AG09319 (cell line): ENCODE measurements around the gene TYMP.

ENCODE experiments used
- DNase-seq: peaks from one replicate; pipeline ENCODE4 v3.0.0-alpha.2; 2010; ENCODE audit warnings: low read depth; ENCODE audit errors: extremely low read depth
- TF ChIP-seq, protein P1 (sequence below): IDR thresholded peaks from 2 replicates; pipeline ENCODE4 v1.5.1; 2011; ENCODE audit warnings: low read depth, mild to moderate bottlenecking, inconsistent platforms, low read length, moderate library complexity

Gene TYMP

GRCh38 chr22:50505276-50505775, 24.5 kb downstream of the TYMP start:
- no peak for DNase-seq
- TF ChIP-seq, protein P1, sequence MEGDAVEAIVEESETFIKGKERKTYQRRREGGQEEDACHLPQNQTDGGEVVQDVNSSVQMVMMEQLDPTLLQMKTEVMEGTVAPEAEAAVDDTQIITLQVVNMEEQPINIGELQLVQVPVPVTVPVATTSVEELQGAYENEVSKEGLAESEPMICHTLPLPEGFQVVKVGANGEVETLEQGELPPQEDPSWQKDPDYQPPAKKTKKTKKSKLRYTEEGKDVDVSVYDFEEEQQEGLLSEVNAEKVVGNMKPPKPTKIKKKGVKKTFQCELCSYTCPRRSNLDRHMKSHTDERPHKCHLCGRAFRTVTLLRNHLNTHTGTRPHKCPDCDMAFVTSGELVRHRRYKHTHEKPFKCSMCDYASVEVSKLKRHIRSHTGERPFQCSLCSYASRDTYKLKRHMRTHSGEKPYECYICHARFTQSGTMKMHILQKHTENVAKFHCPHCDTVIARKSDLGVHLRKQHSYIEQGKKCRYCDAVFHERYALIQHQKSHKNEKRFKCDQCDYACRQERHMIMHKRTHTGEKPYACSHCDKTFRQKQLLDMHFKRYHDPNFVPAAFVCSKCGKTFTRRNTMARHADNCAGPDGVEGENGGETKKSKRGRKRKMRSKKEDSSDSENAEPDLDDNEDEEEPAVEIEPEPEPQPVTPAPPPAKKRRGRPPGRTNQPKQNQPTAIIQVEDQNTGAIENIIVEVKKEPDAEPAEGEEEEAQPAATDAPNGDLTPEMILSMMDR = no peak

- no peak for DNase-seq
- TF ChIP-seq, protein P1 = no peak
These were observed 25.2 kb downstream of the TYMP start for GRCh38 chr22:50504369-50505211.

GRCh38 chr22:50503475-50504145, 26.2 kb downstream of the TYMP start:
- no peak for DNase-seq
- TF ChIP-seq, protein P1 = no peak; the same call in 1 of the 2 replicates

DNA sequence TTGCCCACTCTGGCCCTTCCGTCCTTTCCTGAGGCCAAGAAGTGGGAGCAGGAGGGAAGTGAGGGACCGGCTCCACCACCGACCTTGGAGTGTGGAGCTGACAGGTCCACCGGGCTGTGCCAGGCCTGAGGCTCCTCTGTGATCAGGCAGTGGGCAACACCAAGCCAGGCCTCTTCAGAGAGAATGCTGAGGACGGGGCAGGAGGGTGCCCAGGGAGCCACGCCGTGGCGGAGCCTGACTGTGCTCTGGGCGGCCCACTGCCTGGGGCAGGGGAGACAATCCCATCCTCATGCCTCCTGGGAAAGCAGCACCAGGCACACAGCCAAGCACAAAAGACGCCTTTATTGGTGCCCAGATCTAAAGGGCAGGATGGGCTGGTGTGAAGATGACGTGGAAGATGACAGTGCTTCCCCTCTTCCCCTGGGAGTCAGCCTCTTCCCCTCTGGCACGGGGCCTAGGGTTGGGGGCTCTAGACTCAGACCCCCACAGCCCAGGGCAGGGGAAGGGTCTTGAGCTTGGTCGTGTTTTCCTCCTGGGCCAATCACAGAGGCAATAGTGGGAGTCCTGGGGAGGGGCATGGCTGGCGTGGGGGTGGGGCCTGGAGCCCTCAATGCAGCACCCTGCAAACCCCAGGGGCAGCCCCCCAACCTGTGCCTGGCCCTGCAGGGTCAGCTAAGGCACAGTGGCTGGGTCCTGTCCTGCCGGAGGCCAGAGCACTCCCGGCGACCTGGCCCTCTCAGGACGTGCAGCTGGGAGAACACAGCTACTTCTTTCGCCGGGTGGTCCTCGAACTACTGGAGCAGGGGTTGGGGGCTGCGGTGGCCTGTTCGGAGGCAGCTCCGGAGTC, 27.0 kb downstream of the TYMP start:
- DNase-seq = no peak
- TF ChIP-seq, protein P1 = no peak

DNA sequence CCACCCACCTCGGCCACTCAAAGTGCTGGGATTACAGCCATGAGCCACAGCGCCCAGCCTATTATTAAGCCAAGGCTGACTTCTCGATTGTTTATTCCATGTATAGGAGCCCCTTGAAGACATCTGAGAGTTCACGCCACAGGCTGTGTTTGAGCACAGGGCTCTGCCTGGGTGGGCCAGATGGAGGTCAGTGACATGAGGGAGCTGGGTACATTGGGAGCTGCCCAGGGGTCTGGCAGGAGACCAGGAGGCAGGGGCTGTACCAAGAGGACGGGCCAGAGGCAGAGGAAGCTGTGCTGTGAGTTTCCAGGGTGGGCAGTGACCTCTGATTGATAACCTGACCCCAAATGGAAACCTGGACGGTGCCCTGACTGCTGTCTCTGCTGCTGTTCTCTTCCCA, 27.7 kb downstream of the TYMP start:
- TF ChIP-seq, protein P1 = no peak
- DNase-seq = no peak

GRCh38 chr22:50500452-50500851, 29.4 kb downstream of the TYMP start:
- TF ChIP-seq, protein P1 = no peak
- no peak for DNase-seq
